K562 (cell line): ENCODE results near the gene S100A2. TPM values are rescaled to one million over a fixed set of nuclear protein-coding genes. Genes with fewer than 3 reads are reported as not detected.
A peak's percentile ranks its signal among the peaks of the same experiment; 100 is the strongest.

ENCODE experiments used
- ATAC-seq: fragments of 200-7000 bp; cut with Tn5 transposase; 3 replicates; pipeline ENCODE4 v1.9.1; 2020; ENCODE audit warnings: moderate library complexity
- BruUV-seq: library from RNA; stranded (reverse); fragments of 400-500 nt; replicated peaks from 2 replicates; lab custom pipeline; 2021; lab: Mats Ljungman, UMichigan
- CTCF ChIA-PET: fragments of 300-600 bp; formaldehyde crosslinking; extraction: SDS; loops from one replicate; lab custom pipeline; 2021; ENCODE audit warnings: low intra/inter-chr PET ratio; lab: Yijun Ruan, JAX
- POLR2A ChIA-PET: fragments of 300-600, 350-650 bp; sonication (Branson Sonifier 250); formaldehyde crosslinking; extraction: SDS; loops from one replicate; lab custom pipeline; 2021; ENCODE audit warnings: antibody characterized with exemption, inconsistent platforms; lab: Yijun Ruan, JAX
- DNase-seq, 4 experiments: peaks; one replicate each; pipeline versions ENCODE4 v3.0.0 to v3.0.0-alpha.2; 2011 to 2018; ENCODE audit warnings: low spot score in 3 of 4, mixed read lengths in 3 of 4; ENCODE audit errors: extremely low read depth in 1 of 4
- FAIRE-seq: peaks from 2 replicates; lab custom pipeline; 2011; peaks lifted over from hg19 to GRCh38; lab: Jason Lieb, UNC
- H2AFZ ChIP-seq: 2 replicates; pipeline ENCODE4 v1.6.0; 2011; ENCODE audit warnings: low read depth, low read length, control low read depth, inconsistent platforms
- H3K27ac ChIP-seq: fragments of 200-600 bp; 3 replicates; pipeline ENCODE4 v1.8.0; 2011; ENCODE audit warnings: low read depth, mild to moderate bottlenecking, control low read depth, inconsistent platforms, low read length, moderate library complexity, mixed read lengths; ENCODE audit errors: extremely low read depth
- H3K27me3 ChIP-seq, 2 experiments: fragments of 300-600 bp in 1 of 2; 2 replicates in 1 of 2; 3 replicates in 1 of 2; pipeline versions ENCODE4 v1.6.0 to v1.8.0; 2011; ENCODE audit warnings: inconsistent platforms in 2 of 2, low read length in 2 of 2, mild to moderate bottlenecking in 1 of 2, mixed read lengths in 1 of 2, moderate library complexity in 1 of 2; ENCODE audit not compliant: control insufficient read depth in 2 of 2, insufficient read depth in 2 of 2
- H3K36me3 ChIP-seq: fragments of 300-600 bp; 3 replicates; pipeline ENCODE4 v1.8.0; 2011; ENCODE audit warnings: mild to moderate bottlenecking, low read length, inconsistent platforms; ENCODE audit not compliant: control insufficient read depth, insufficient read depth
- H3K4me1 ChIP-seq, 2 experiments: fragments of 200-600 bp in 1 of 2; replicated peaks in 1 of 2; 2 replicates in 1 of 2; 3 replicates in 1 of 2; pipeline versions ENCODE4 v1.5.1 to v1.8.0; 2011; ENCODE audit warnings: inconsistent platforms in 2 of 2, low read length in 2 of 2, mild to moderate bottlenecking in 1 of 2, mixed read lengths in 1 of 2, moderate library complexity in 1 of 2; ENCODE audit not compliant: control insufficient read depth in 2 of 2, insufficient read depth in 2 of 2
- H3K4me2 ChIP-seq: 2 replicates; pipeline ENCODE4 v1.6.1; 2011; ENCODE audit warnings: low read length, control low read depth, inconsistent platforms, mixed read lengths; ENCODE audit not compliant: insufficient read depth
- H3K4me3 ChIP-seq: fragments of 200-600 bp; sonication (generic), shearing (Covaris generic); 2 replicates; pipeline ENCODE4 v1.5.1; 2016; ENCODE audit warnings: control low read depth, inconsistent platforms
- H3K79me2 ChIP-seq: fragments of 200-600 bp; 3 replicates; pipeline ENCODE4 v1.8.0; 2011; ENCODE audit warnings: low read length, inconsistent platforms; ENCODE audit not compliant: control insufficient read depth, insufficient read depth
- H3K9ac ChIP-seq, 2 experiments: 2 replicates each; pipeline versions ENCODE4 v1.6.0 to v1.6.1; 2011; ENCODE audit warnings: low read depth in 2 of 2, low read length in 2 of 2, control low read depth in 1 of 2, inconsistent platforms in 1 of 2, mild to moderate bottlenecking in 1 of 2, mixed read lengths in 1 of 2; ENCODE audit not compliant: insufficient read depth in 1 of 2
- H3K9me1 ChIP-seq: one replicate; pipeline ENCODE4 v1.6.0; 2011; ENCODE audit warnings: inconsistent platforms, mild to moderate bottlenecking, low read length, moderate library complexity; ENCODE audit not compliant: control insufficient read depth, insufficient read depth
- H3K9me3 ChIP-seq: replicated peaks from 2 replicates; pipeline ENCODE4 v1.5.1; 2011; ENCODE audit warnings: low read depth, low read length, inconsistent platforms; ENCODE audit not compliant: control insufficient read depth, insufficient read depth
- H4K20me1 ChIP-seq: replicated peaks from 2 replicates; pipeline ENCODE4 v1.6.1; 2011; ENCODE audit warnings: low read length, inconsistent platforms, mixed read lengths; ENCODE audit not compliant: control insufficient read depth, insufficient read depth
- BACH1 ChIP-seq: fragments of 200-800 bp; sonication (Bioruptor generic); IDR thresholded peaks from 2 replicates; pipeline ENCODE4 v1.6.1; 2016; ENCODE audit warnings: missing genetic modification characterization, missing compliant biosample characterization
- KDM1A ChIP-seq, 2 experiments: fragments of 450-650 bp; IDR thresholded peaks; 2 replicates each; pipeline ENCODE4 v1.6.1; 2016; ENCODE audit warnings: mild to moderate bottlenecking in 2 of 2
- RBM25 ChIP-seq: fragments of 200-400 bp; formaldehyde crosslinking; IDR thresholded peaks from 2 replicates; pipeline ENCODE4 v1.6.1; 2018; ENCODE audit warnings: low read length, low read depth, moderate library complexity; ENCODE audit not compliant: severe bottlenecking
- WGBS: fragments of 100-300 bp; shearing (Covaris generic); methylation state at CpG from one replicate; pipeline ENCODE4 v1.1.6; 2016; ENCODE audit warnings: low coverage, mixed read lengths; ENCODE audit not compliant: insufficient coverage; ENCODE audit errors: missing lambda C conversion rate; 5-methylcytosine and 5-hydroxymethylcytosine counted together
- in situ Hi-C: fragments of 300-500 bp; cut with MboI; formaldehyde crosslinking; loops from 4 replicates; pipeline ENCODE4 v1.15.0; 2018; ENCODE audit warnings: inconsistent platforms, mixed read lengths
- intact Hi-C: fragments of 100-400 bp; cut with micrococcal nuclease; formaldehyde crosslinking; loops from 2 replicates; pipeline ENCODE4 v1.14.2; 2022
- polyA plus RNA-seq, 8 experiments: library from polyadenylated mRNA; depleted of rRNA in 4 of 8; stranded (reverse) in 5 of 8; unstranded in 3 of 8; fragments of >200 nt; fragmentation: Nextera tagmentation in 2 of 8; fragmentation: Illumina TruSeq in 1 of 8; extraction: Ambion mirVana in 2 of 8; extraction: Trizol in 1 of 8; gene quantifications; 2 replicates each; pipeline versions ENCODE4 v1.2.1 to v1.2.3, GENCODE V29; 2011 to 2014; ENCODE audit warnings: inconsistent platforms in 1 of 8, missing spikeins in 1 of 8
- total RNA-seq, 7 experiments: library from RNA; depleted of rRNA in 6 of 7; stranded (reverse); fragments of >200 nt in 6 of 7; fragmentation: Illumina TruSeq in 2 of 7; extraction: Trizol in 2 of 7; gene quantifications; 2 replicates each; pipeline versions ENCODE4 v1.2.1 to v1.2.3, GENCODE V29; 2011 to 2021; ENCODE audit warnings: low replicate concordance in 1 of 7

The S100A2 gene
- total and polyA plus RNA-seq, 9 of the 15 experiments (the other 6 are each of a cell fraction or from before 2014, with no cell fraction given), result 0.28 to 0.65 (median 0.44) TPM; not detected in 4

DNA sequence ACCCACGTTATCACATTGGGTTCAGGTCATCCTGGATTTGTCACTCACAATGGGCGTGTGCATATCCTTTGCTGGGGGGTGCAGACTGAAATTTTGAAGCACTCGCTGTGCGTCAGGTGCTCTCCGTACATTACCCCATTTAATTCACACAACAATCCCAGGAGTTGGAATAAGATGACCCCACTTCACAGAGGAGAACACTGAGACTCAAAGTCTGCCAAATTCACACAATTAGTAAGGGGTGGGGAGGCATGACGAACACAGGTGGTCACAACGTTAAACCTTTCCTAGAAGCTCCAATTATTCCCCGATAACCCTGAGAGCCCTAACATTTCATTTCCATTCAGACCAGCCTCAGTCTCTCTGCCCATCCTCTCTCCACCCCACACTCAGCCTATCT lies 3.8 kb upstream of the S100A2 start:
- ATAC-seq (no peak), DNase-seq (no peak), FAIRE-seq (no peak)
- H3K36me3 ChIP-seq, result no peaks in the 10 kb centered on the region
- CTCF ChIA-PET, result interaction anchor here (0.9 to 5.0 kb wide), 2 partner anchors 32 to 59 kb away, joined by 5 to 58 read pairs; no protein-coding TSS in a partner anchor
- H3K27me3 ChIP-seq, result no peaks in the 10 kb centered on the region
- BruUV-seq, result no TSS peak
- no peak overlapping the region for H3K9ac ChIP-seq
- TF ChIP-seq KDM1A (IDR thresholded peaks at IDR 0.05) (0 out of 4 replicates have a peak, but pooled peaks of 1 of the 2 experiments have one; percentile 13), RBM25 (peak; percentile 66), BACH1 (no peak)
- no peak overlapping the region for H3K27ac ChIP-seq
- H3K4me1 ChIP-seq, result peaks cover 38% of the 10 kb centered on the region in 2 experiments
- intact Hi-C loops, result loop anchor here (2.0 to 5.0 kb wide), 4 partner anchors 31 to 217 kb away; partner anchors contain the start of gene S100A13
- H3K4me3 ChIP-seq, result no peak overlapping the region
- 47% methylated on average over 8 of the region's 8 CpGs for WGBS
- in situ Hi-C loops, result loop anchor here (5.0 to 10.0 kb wide), 2 partner anchors 37 to 55 kb away; no protein-coding TSS in a partner anchor
- peaks cover 9% of the 10 kb centered on the region for H3K9me1 ChIP-seq
- H3K79me2 ChIP-seq, result no peaks in the 10 kb centered on the region
- no peaks in the 10 kb centered on the region for H3K9me3 ChIP-seq
- H4K20me1 ChIP-seq, result no peaks in the 10 kb centered on the region
- H2AFZ ChIP-seq, result peak overlapping the region; percentile 98; the same call in 1 of the 2 replicates
- POLR2A ChIA-PET, result interaction anchor here (1.7 kb wide), 1 partner anchor 65 kb away, joined by 6 read pairs; the partner anchor contains the start of gene CHTOP
- no peak overlapping the region for H3K4me2 ChIP-seq
